HG03175 (cell line): ENCODE measurements around the gene SALL4.
"Not testable (repeated sequence)": the region's sequence is repeated elsewhere in the genome, so short reads cannot be mapped to it uniquely, and the experiment has no call there.

ENCODE experiments used
- ATAC-seq: cut with Tn5 transposase; IDR thresholded peaks from one replicate; pipeline ENCODE4 v1.9.1; 2021; ENCODE audit warnings: mild to moderate bottlenecking, moderate library complexity; ENCODE audit not compliant: unreplicated experiment

The SALL4 gene

GRCh38 chr20:51802170-51802751, at the start of gene SALL4:
TSS of gene SALL4 (minus strand) at chr20:51802521. CDS start at chr20:51802408, 113 bp downstream.
- ATAC-seq: no peak

- ATAC-seq: no peak
These were observed 46.0 kb upstream of the SALL4 start for GRCh38 chr20:51848346-51848745.

GRCh38 chr20:51840865-51841264, 38.5 kb upstream of the SALL4 start:
- ATAC-seq: no peak

GRCh38 chr20:51837876-51838420, 35.6 kb upstream of the SALL4 start:
- no peak for ATAC-seq

GRCh38 chr20:51837436-51837835, 35.1 kb upstream of the SALL4 start:
- ATAC-seq: no peak

GRCh38 chr20:51833326-51833725, 31.0 kb upstream of the SALL4 start:
- no peak for ATAC-seq

- ATAC-seq: no peak
These were observed 30.0 kb upstream of the SALL4 start for GRCh38 chr20:51832276-51832675.

- no peak for ATAC-seq
These were observed 29.5 kb upstream of the SALL4 start for GRCh38 chr20:51831866-51832265.

GRCh38 chr20:51830538-51830937, 28.2 kb upstream of the SALL4 start:
- ATAC-seq: no peak

GRCh38 chr20:51828762-51829161, 26.4 kb upstream of the SALL4 start:
- no peak for ATAC-seq

GRCh38 chr20:51826372-51826771, 24.1 kb upstream of the SALL4 start:
- no peak for ATAC-seq

GRCh38 chr20:51818479-51819008, 16.2 kb upstream of the SALL4 start:
- ATAC-seq: no peak

- ATAC-seq: not testable (repeated sequence)
These were observed 14.5 kb upstream of the SALL4 start for GRCh38 chr20:51816856-51817255.

- no peak for ATAC-seq
These were observed 13.2 kb upstream of the SALL4 start for GRCh38 chr20:51815383-51816076.

GRCh38 chr20:51812861-51813260, 10.5 kb upstream of the SALL4 start:
- no peak for ATAC-seq

GRCh38 chr20:51811514-51812128, 9.3 kb upstream of the SALL4 start:
- ATAC-seq: no peak

- no peak for ATAC-seq
These were observed 8.7 kb upstream of the SALL4 start for GRCh38 chr20:51811042-51811355.

- no peak for ATAC-seq
These were observed 8.1 kb upstream of the SALL4 start for GRCh38 chr20:51810155-51811041.

GRCh38 chr20:51807720-51808250, 5.5 kb upstream of the SALL4 start:
- ATAC-seq: no peak

- ATAC-seq: no peak
These were observed 2.4 kb upstream of the SALL4 start for GRCh38 chr20:51804754-51805153.
